ENCODE results near the gene FGFBP1. TPM values are rescaled to one million over a fixed set of nuclear protein-coding genes. Genes with fewer than 3 reads are reported as not detected.

The FGFBP1 gene
- total and polyA plus RNA-seq, 2 experiments from 2014 or later: not detected

DNA sequence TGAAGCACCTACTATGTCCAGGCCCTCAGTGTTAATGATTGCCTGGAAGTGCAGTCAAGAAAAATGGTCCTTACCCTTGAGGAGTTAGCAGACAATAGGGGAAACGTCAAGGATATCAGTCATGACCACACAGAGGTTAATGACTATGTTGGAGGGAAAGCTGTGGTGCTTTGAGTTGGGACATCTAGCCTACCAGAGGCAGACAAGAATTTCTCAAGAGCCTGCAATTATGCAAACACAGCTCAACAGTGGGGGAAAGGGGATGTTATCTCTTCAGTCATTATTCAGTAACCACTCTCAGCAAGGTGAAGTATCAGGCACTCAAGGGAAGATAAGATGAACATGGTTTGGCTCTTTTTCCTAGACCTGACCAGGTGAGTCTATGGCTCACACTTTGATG, 7.0 kb upstream of the FGFBP1 start:
- no peak for TF ChIP-seq EZH2phosphoT487 (IDR thresholded peaks at IDR 0.05; ENCODE audit: insufficient read depth, low read depth)
- no peak for TF ChIP-seq EZH2 (IDR thresholded peaks at IDR 0.05; ENCODE audit: insufficient read depth, poor library complexity, severe bottlenecking)
- in situ Hi-C loops (cut with MboI): no loop called here
- Histone ChIP-seq H3K9me3 (ENCODE audit: low read depth) (no peaks in the 10 kb centered on the region), H3K4me1 (ENCODE audit: insufficient read depth) (no peaks in the 10 kb centered on the region), H3F3A (ENCODE audit: insufficient read depth) (no peaks in the 10 kb centered on the region), H3K4me3 (no peak overlapping the region), H4K20me1 (ENCODE audit: insufficient read depth) (no peaks in the 10 kb centered on the region), H3K36me3 (ENCODE audit: low read depth) (no peaks in the 10 kb centered on the region), H3K9ac (no peak overlapping the region), H3K9me2 (ENCODE audit: insufficient read depth) (no peaks in the 10 kb centered on the region), H3K27me3 (replicated peaks; ENCODE audit: insufficient read depth) (no peaks in the 10 kb centered on the region; the same call in 1 of the 2 replicates), H2AFZ (no peak overlapping the region), H3K27ac (no peak overlapping the region), H3K4me2 (ENCODE audit: unreplicated experiment) (no peak overlapping the region), H3K79me2 (ENCODE audit: insufficient read depth) (no peaks in the 10 kb centered on the region)
- DNase-seq: no peak
- 7 to 13% methylated on average over 1 of the region's 1 CpG for WGBS, 2 experiments (ENCODE audit: low coverage in 1 of 2, low lambda C conversion rate in 2 of 2, missing lambda C conversion rate in 2 of 2)

- 40 to 56% methylated on average over 2 of the region's 2 CpGs for WGBS, 2 experiments (ENCODE audit: low coverage in 1 of 2, low lambda C conversion rate in 2 of 2, missing lambda C conversion rate in 2 of 2)
- Histone ChIP-seq H2AFZ (no peak overlapping the region), H3F3A (ENCODE audit: insufficient read depth) (no peaks in the 10 kb centered on the region), H3K9me2 (ENCODE audit: insufficient read depth) (no peaks in the 10 kb centered on the region), H3K27ac (no peak overlapping the region), H3K27me3 (replicated peaks; ENCODE audit: insufficient read depth) (no peaks in the 10 kb centered on the region; the same call in 1 of the 2 replicates), H3K36me3 (ENCODE audit: low read depth) (no peaks in the 10 kb centered on the region), H4K20me1 (ENCODE audit: insufficient read depth) (no peaks in the 10 kb centered on the region), H3K9me3 (ENCODE audit: low read depth) (no peaks in the 10 kb centered on the region), H3K4me2 (ENCODE audit: unreplicated experiment) (no peak overlapping the region), H3K79me2 (ENCODE audit: insufficient read depth) (no peaks in the 10 kb centered on the region), H3K4me1 (ENCODE audit: insufficient read depth) (no peaks in the 10 kb centered on the region), H3K4me3 (no peak overlapping the region), H3K9ac (no peak overlapping the region)
- TF ChIP-seq EZH2 (IDR thresholded peaks at IDR 0.05; ENCODE audit: insufficient read depth, poor library complexity, severe bottlenecking): no peak
- TF ChIP-seq EZH2phosphoT487 (IDR thresholded peaks at IDR 0.05; ENCODE audit: insufficient read depth, low read depth): no peak
- in situ Hi-C loops (cut with MboI): no loop called here
- no peak for DNase-seq
These were observed 6.4 kb upstream of the FGFBP1 start for GRCh38 chr4:15944895-15945294.

DNA sequence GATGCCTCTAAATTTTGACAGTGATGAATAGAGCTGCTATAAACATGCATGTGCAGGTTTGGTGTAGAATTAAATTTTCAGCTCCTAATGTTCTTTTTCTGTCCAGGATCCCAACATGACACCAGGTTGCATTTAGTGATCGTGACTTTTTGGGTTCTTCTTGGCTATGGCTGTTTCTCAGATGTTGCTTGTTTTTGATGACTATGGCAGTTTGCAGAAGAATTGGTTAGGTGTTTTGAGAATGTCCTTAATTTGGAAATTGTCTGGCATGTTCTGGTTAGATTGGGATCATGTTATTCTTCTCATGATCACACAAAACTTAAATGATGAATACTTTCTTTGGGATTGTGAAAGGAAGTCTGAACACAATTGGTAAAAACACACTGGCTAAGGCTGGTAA, 3.7 kb upstream of the FGFBP1 start:
- in situ Hi-C loops (cut with MboI): no loop called here
- 79 to 81% methylated on average over 1 of the region's 1 CpG for WGBS, 2 experiments (ENCODE audit: low coverage in 1 of 2, low lambda C conversion rate in 2 of 2, missing lambda C conversion rate in 2 of 2)

DNA sequence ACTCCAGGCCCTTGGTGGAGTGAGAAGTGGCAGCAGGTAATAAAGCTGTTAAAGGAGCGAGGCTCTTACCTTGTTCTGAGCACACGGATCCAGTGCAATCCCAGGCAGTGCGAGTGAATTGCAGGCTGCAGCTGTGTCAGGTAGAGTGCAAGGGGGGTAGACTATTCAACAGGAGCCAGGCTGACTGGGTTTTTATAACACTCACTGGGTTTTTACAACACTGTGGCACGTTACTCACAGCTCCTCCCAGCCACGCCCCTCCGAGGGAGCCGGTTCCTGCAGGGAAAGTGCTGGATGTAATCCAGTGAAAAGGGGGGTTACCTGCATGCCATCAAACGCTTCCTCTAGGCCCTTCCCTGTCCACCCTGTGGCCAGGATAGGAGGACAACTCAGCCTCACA, 358 bp downstream of the FGFBP1 start:
- Histone ChIP-seq H3K9me3 (ENCODE audit: low read depth) (no peaks in the 10 kb centered on the region), H3K36me3 (ENCODE audit: low read depth) (no peaks in the 10 kb centered on the region), H3K9me2 (ENCODE audit: insufficient read depth) (no peaks in the 10 kb centered on the region), H2AFZ (no peak overlapping the region), H3K27ac (no peak overlapping the region), H3F3A (ENCODE audit: insufficient read depth) (no peaks in the 10 kb centered on the region), H3K4me2 (ENCODE audit: unreplicated experiment) (no peak overlapping the region), H3K9ac (no peak overlapping the region), H3K79me2 (ENCODE audit: insufficient read depth) (no peaks in the 10 kb centered on the region), H3K27me3 (replicated peaks; ENCODE audit: insufficient read depth) (0 out of 2 replicates have a peak, but pooled peaks cover 14% of the 10 kb centered on the region), H4K20me1 (ENCODE audit: insufficient read depth) (no peaks in the 10 kb centered on the region), H3K4me3 (no peak overlapping the region), H3K4me1 (ENCODE audit: insufficient read depth) (no peaks in the 10 kb centered on the region)
- WGBS, 2 experiments (ENCODE audit: low coverage in 1 of 2, low lambda C conversion rate in 2 of 2, missing lambda C conversion rate in 2 of 2): 31 to 34% methylated on average over 8 of the region's 8 CpGs
- in situ Hi-C loops (cut with MboI): no loop called here
- TF ChIP-seq EZH2phosphoT487 (IDR thresholded peaks at IDR 0.05; ENCODE audit: insufficient read depth, low read depth) (no peak), EZH2 (IDR thresholded peaks at IDR 0.05; ENCODE audit: insufficient read depth, poor library complexity, severe bottlenecking) (no peak)
- peak; percentile 15 for DNase-seq

More for the DNA sequence above, 3.7 kb upstream of the FGFBP1 start:
- Histone ChIP-seq H3K9ac (no peak overlapping the region), H3K4me2 (ENCODE audit: unreplicated experiment) (no peak overlapping the region), H3F3A (ENCODE audit: insufficient read depth) (no peaks in the 10 kb centered on the region), H4K20me1 (ENCODE audit: insufficient read depth) (no peaks in the 10 kb centered on the region), H3K79me2 (ENCODE audit: insufficient read depth) (no peaks in the 10 kb centered on the region), H3K27ac (no peak overlapping the region), H3K36me3 (ENCODE audit: low read depth) (no peaks in the 10 kb centered on the region), H3K9me2 (ENCODE audit: insufficient read depth) (no peaks in the 10 kb centered on the region), H3K4me3 (no peak overlapping the region), H3K4me1 (ENCODE audit: insufficient read depth) (no peaks in the 10 kb centered on the region), H3K9me3 (ENCODE audit: low read depth) (no peaks in the 10 kb centered on the region), H2AFZ (no peak overlapping the region), H3K27me3 (replicated peaks; ENCODE audit: insufficient read depth) (no peaks in the 10 kb centered on the region; the same call in 1 of the 2 replicates)
- no peak for DNase-seq
- no peak for TF ChIP-seq EZH2 (IDR thresholded peaks at IDR 0.05; ENCODE audit: insufficient read depth, poor library complexity, severe bottlenecking)
- no peak for TF ChIP-seq EZH2phosphoT487 (IDR thresholded peaks at IDR 0.05; ENCODE audit: insufficient read depth, low read depth)

DNA sequence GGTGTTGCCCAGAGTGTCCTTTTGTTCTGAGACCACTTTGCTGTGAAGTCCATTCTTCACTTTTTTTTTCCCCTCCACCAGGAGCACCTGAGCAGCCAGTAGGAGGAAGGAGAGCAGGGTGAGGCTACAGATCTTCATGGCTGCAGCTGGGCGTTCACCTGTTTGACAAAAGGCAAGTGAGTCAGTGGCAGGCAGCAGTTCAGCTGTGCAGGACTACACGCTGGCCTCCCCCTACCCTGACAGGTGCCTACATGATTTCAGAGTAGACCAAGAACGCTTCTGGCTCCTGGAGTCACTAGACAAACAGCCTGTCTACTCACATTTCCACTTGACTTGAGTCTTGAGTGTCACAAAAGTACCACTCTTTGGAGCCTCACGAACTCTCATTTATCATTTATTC, 2.0 kb downstream of the FGFBP1 start:
- TF ChIP-seq EZH2phosphoT487 (IDR thresholded peaks at IDR 0.05; ENCODE audit: insufficient read depth, low read depth): no peak
- no peak for TF ChIP-seq EZH2 (IDR thresholded peaks at IDR 0.05; ENCODE audit: insufficient read depth, poor library complexity, severe bottlenecking)
- WGBS, 2 experiments (ENCODE audit: low coverage in 1 of 2, low lambda C conversion rate in 2 of 2, missing lambda C conversion rate in 2 of 2): 59 to 70% methylated on average over 4 of the region's 4 CpGs

More for the DNA sequence above, 2.0 kb downstream of the FGFBP1 start:
- no peak overlapping the region for H3K9ac ChIP-seq
- in situ Hi-C loops (cut with MboI): no loop called here
- H3K4me2 ChIP-seq (ENCODE audit: unreplicated experiment): no peak overlapping the region
- H3F3A ChIP-seq (ENCODE audit: insufficient read depth): no peaks in the 10 kb centered on the region
- no peak for DNase-seq
- no peaks in the 10 kb centered on the region for H3K9me2 ChIP-seq (ENCODE audit: insufficient read depth)
- 0 out of 2 replicates have a peak, but pooled peaks cover 14% of the 10 kb centered on the region for H3K27me3 ChIP-seq (replicated peaks; ENCODE audit: insufficient read depth)
- no peaks in the 10 kb centered on the region for H3K9me3 ChIP-seq (ENCODE audit: low read depth)
- H3K4me1 ChIP-seq (ENCODE audit: insufficient read depth): no peaks in the 10 kb centered on the region
- no peaks in the 10 kb centered on the region for H4K20me1 ChIP-seq (ENCODE audit: insufficient read depth)
- no peak overlapping the region for H2AFZ ChIP-seq
- H3K36me3 ChIP-seq (ENCODE audit: low read depth): no peaks in the 10 kb centered on the region
- H3K4me3 ChIP-seq: no peak overlapping the region
- H3K79me2 ChIP-seq (ENCODE audit: insufficient read depth): no peaks in the 10 kb centered on the region
- no peak overlapping the region for H3K27ac ChIP-seq

Data from GM23248 (cell line).